NOMO-1 (cell line): Measurements from ENCODE around the gene UMODL1.
"Not testable (repeated sequence)": the region's sequence is repeated elsewhere in the genome, so short reads cannot be mapped to it uniquely, and the experiment has no call there.

ENCODE experiments used
- DNase-seq, 2 experiments: peaks; one replicate each; lab custom pipeline; 2025; ENCODE audit not compliant: unreplicated experiment in 2 of 2; lab: John Stamatoyannopoulos, UW

The UMODL1 gene

DNA sequence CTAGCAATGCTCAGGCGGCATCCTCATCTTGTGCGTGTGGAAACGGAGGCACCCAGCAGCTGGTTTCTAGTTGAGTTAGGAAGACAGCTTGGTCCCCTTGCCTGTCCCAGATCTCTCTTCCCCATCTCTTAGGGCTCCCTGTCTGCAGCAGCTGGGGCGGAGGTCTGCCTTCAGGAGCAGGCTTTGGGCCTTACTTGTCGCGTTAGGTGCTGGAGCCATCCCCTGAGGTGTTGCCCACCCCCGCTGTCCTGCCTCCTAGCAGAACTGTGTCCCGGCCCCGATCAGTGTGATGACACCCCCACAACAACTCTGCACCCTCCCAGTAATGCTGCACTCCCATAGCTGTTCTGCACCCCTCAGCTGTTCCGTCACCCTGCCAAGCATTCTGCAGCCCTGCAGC, 40.7 kb downstream of the UMODL1 start:
- DNase-seq: no peak

DNA sequence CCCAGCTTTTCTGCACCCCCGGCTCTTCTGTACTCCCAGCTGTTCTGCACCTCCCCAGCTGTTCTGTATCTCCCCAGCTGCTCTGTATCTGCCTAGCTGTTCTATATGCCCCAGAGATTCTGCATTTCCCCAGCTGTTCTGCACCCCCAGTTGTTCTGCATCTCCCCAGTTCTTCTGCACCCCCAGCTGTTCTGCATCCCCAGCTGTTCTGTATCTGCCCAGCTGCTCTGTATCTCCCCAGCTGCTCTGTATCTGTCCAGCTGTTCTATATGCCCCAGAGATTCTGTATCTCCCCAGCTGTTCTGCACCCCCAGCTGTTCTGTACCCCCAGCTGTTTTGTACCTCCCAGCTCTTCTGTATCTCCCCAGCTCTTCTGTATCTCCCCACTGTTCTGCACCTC, 41.1 kb downstream of the UMODL1 start:
- no peak for DNase-seq

DNA sequence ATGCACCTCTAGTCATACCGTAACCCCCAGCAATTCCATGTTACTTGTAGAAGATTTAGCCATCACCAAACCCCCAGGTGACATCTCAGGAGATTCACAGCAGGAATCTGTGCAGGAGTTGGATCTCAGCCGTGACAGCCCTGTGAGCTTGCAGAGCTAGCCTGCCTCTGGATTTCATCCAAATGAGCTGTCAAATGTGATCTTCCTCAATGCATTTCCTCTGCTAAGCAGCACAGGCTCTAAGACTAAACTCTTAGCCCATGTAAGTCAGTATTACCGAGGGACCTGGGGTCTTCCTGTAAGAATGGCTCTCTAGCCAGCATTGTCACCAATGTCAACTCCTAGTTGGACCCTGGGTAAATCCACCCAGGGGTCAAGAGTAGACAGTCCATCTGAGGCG, 41.7 kb downstream of the UMODL1 start:
- DNase-seq: no peak

DNA sequence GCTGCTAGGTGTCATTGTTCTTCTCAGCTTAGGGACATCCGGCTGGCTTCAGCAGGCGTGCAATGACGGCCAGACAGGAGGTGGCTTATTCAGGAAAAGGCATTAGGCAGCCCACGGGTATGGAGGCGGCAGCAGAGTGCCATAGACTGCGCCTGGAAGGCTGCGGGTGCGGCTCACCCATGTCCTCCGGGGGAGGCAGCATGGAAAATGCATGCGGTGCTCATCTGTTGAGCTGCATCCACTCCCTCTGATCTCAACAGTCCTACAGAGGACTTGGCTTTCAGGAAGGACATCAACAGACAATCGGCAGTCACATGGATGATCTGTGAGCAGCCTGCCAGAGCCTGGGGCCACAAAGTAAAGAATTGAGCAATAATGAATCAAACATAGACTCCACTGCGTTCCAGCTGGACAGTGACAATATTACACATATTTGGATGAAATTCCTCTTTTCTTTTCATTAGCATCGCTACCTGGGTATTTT, 42.9 kb downstream of the UMODL1 start:
- DNase-seq: peak; percentile 72 to 74

- DNase-seq: no peak
These were observed 43.5 kb downstream of the UMODL1 start for GRCh38 chr21:42114646-42115045.

- DNase-seq: no peak
These were observed 44.1 kb downstream of the UMODL1 start for GRCh38 chr21:42115136-42115683.

GRCh38 chr21:42116551-42116950, 45.4 kb downstream of the UMODL1 start:
- DNase-seq: not testable (repeated sequence)

DNA sequence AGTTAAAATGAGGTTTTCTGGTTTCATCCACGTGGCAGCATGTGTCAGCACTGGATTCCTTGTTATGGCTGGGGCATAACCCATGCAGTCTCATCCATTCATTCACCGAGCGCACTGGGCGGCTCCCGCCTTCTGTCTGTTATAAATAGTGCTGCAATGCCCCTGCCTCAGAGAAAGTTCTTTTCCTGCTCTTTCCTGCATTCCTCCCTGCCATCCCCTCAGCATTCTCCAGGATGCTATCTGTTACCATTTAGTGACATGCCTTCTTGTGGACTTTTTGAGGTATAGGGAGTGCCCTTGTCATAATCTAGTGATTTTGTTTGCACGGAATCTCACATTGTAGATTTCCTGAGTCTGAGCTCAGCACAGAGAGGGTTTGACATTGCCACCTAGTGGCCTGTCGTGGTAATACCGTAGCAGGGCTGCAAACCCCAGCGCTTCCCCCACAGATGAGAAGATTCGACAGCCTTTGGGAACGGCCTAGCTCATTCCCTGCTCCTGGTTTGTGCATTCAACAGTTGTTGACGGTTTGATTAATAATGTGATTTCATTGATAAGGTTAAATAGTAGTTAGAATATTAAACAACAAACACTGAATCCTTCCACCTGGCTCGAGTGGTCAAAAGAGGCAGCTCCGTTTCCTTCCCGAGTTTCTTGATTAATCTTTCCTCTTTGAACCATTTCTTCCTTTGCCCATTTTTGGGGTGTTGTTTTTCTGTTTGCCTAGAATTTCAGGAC, 46.3 kb downstream of the UMODL1 start:
- peak; percentile 47 to 69 for DNase-seq

- DNase-seq: peak in 1 of 2 experiments; percentile 7
These were observed 47.1 kb downstream of the UMODL1 start for GRCh38 chr21:42117967-42118780.

DNA sequence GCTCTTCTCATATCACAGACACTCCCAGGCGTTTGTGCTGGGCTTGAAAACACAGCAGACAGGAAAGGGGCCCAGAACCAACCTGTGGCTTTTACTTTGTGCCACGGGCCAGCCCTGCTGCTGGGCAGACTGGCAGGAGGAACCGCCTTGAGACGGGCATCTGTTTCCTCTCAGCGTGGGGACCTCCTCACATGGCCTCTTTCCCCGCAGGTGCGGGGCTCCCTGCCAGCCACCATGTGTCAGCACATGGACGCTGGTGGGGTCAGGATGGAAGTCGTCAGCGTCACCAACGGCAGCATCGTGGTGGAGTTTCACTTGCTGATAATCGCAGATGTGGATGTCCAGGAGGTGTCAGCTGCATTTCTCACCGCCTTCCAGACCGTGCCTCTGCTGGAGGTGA, 47.8 kb downstream of the UMODL1 start:
- DNase-seq: peak in 1 of 2 experiments; percentile 30

DNA sequence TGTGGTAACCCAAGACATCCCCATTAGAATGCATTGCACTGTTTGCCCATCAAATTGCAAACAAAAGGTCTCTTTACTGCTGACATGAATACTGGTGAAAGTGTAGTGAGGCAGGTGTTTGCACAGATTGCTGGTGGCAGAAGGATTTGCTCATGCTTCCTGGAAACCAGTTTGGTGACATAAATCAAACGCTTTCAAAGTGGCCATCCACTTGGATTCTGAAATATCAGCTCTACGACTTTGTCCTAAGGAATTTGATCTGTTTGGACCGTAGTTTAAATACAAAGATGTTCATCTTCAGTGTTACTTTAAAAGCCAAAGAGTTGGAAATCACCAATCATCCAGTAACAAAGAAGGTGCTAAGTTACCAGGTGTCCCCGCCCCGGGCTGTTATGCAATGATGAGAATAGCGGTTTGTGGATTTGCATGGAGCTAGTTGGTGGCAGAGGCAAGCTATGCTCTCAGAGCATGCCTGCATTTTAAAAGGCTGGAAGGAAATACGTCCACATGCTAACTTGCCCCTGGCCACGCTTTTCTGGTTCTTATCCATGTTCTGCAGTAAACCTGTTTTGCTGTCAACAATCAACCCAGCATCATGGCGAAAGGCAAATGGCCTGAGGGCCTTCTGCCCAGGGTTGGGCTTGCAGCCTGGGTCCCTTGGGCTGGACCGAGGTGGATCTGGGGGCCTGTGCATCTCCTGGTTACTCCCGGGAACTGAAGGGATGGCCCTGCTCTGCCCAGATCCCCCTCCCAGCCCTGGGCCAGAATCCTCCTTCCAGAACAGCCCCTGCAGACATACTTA, 49.2 kb downstream of the UMODL1 start:
- no peak for DNase-seq

DNA sequence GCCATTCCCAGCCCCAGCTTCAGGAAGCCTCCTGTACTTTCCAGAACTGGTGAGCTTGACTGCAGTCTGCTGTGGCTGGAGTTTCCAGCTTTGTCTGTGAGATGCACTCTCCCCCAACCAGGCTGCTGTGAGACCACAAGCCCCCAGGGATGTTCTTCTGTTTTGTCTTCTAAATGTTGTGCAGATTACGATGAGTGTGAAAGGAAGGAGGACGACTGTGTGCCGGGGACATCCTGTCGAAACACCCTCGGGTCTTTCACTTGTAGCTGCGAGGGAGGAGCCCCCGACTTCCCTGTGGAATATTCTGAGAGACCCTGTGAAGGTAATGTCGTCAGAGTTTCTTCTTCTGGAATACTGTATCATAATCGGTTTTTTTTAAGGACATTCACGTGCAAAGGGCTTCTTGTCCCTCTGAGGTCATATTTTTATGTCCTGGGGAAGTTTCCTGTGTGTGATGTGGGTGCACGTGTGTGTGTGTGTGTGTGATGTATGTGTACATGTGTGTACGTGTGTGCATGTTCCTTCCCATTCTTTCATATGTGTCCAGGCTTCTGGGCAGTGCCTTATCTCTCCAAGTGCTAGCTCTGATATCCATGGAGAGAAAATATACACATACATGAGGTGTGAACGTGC, 49.9 kb downstream of the UMODL1 start:
- no peak for DNase-seq

DNA sequence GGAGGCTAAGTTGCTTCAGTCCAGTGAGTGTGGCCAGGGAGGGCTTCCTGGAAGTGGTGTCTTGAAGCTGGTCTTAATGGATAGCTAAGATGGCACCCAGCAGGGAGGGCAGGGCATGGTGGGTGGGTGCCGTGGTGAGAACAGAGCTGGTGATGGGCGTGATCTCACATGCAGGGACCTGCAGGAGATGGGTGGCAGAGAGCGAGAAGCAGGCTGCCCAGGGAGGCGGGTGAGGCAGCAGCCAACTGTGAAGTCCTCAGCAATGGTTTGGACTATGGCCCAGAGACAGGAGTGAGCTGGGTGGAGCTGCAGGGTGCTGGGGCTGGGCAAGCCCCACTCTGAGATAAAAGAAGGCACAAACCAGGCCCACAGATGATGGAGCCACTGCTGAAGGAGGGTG, 50.7 kb downstream of the UMODL1 start:
- DNase-seq: no peak

DNA sequence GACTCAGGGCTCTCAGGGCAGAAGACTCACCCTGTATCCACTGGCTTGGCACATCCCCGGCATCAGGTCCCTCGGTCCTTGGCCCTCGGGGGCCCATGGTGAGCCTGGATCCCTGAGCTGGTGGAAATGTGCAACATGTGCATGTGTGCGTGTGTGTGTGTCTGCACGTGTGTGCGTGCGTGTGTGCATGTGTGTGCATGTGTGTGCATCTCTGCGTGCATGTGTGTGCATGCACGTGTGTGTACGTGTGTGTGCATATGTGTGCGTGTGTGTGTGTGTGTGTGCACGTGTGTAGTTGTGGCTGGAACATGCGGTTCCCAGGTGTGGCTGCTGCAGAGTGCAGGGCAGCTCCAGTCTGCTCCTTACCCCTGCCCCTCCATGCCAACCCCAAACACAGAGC, 51.3 kb downstream of the UMODL1 start:
- DNase-seq: no peak

- no peak for DNase-seq
These were observed 51.7 kb downstream of the UMODL1 start for GRCh38 chr21:42122808-42123207.

DNA sequence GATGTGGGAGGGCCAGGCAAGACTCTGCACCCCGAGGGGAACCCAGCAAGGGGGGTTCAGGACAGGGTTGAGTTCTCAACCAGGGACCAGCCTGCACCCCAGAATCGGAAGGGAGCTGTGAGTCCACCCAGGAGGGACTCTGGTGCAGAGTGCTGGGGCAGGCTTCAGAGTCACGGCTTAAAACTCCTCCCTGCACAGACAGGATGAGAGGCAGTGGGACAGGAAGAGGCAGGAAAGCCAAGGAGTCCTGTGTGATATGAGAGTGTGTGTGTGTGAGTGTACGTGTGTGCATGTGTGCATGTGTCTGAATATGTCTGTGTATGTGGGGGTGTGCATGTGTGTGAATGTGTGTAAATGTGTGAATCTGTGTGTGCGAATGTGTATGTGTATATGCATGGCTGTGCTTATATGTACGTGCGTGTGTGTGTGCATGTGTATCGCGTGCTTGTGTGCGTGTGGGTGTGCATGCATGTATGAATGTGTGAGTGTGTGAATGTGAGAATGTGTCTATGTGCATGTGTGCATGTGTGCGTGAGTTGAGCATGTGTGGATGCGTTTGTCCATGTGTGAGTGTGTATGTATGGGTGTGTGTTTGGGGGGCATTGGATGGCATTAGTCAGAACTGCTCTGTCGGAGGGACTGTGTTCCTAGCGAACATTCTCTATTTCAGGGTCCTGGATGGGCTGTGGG, 52.2 kb downstream of the UMODL1 start:
- no peak for DNase-seq

DNA sequence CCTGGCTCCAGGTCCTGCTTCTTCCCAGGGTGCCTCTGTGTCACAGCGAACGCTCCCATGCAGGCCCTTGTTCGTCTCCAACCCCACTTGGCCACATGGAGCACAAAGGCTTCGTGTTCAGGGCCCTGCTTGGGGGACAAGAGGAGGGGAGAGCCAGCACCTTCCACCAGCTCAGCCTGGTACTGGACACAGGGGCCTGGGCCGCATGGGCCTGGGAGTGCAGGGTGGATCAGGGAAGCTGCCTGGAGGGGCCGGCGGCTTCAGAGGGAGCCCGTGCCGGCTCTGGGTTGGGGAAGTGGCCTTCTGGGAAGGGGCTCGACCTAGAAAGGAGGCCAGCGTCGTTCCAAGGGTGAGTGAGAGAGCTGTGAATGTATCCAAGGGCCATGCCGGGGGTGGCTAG, 53.0 kb downstream of the UMODL1 start:
- no peak for DNase-seq

GRCh38 chr21:42124826-42125570, 53.9 kb downstream of the UMODL1 start:
- DNase-seq: no peak
